ENCODE measurements around the gene NTM.

GRCh38 chr11:131762346-131763110 is 392.1 kb downstream of the NTM start:
- no peak for TF ChIP-seq POLR2A (IDR thresholded peaks at IDR 0.05)
- TF ChIP-seq CTCF (IDR thresholded peaks at IDR 0.05): no peak
